Osteocyte (in vitro differentiated cells): ENCODE results near the gene NR2C1. TPM values are rescaled to one million over a fixed set of nuclear protein-coding genes. Genes with fewer than 3 reads are reported as not detected.

Experiments used
- DNase-seq: peaks from one replicate; pipeline ENCODE4 v3.0.0; 2021; ENCODE audit warnings: mixed read lengths; ENCODE audit not compliant: unreplicated experiment; ENCODE audit errors: extremely low spot score
- H3K27ac Mint-ChIP-seq: one replicate; pipeline ENCODE4 v1.8.0; 2021; ENCODE audit warnings: mild to moderate bottlenecking, mixed read lengths; ENCODE audit not compliant: unreplicated experiment
- H3K27me3 Mint-ChIP-seq: one replicate; pipeline ENCODE4 v1.8.0; 2021; ENCODE audit warnings: mixed read lengths; ENCODE audit not compliant: unreplicated experiment
- H3K36me3 Mint-ChIP-seq: one replicate; pipeline ENCODE4 v1.8.0; 2021; ENCODE audit warnings: mixed read lengths; ENCODE audit not compliant: unreplicated experiment
- H3K4me1 Mint-ChIP-seq: one replicate; pipeline ENCODE4 v1.8.0; 2021; ENCODE audit warnings: mixed read lengths; ENCODE audit not compliant: unreplicated experiment
- H3K4me3 Mint-ChIP-seq: one replicate; pipeline ENCODE4 v1.8.0; 2021; ENCODE audit warnings: mild to moderate bottlenecking, moderate library complexity, mixed read lengths; ENCODE audit not compliant: unreplicated experiment
- H3K9me3 Mint-ChIP-seq: one replicate; pipeline ENCODE4 v1.8.0; 2021; ENCODE audit warnings: mixed read lengths; ENCODE audit not compliant: unreplicated experiment
- total RNA-seq: library from RNA; stranded (reverse); gene quantifications from 2 replicates; pipeline ENCODE4 v1.2.1, GENCODE V29; 2021
- TF ChIP-seq, protein P1 (sequence below): fragments of 200-600 bp; sonication (generic); IDR thresholded peaks from 2 replicates; pipeline ENCODE4 v1.5.0; 2021; ENCODE audit warnings: antibody characterized with exemption, mild to moderate bottlenecking, moderate library complexity

Gene NR2C1
- total RNA-seq, 1 donor from 2014 or later: 50.0 TPM

DNA sequence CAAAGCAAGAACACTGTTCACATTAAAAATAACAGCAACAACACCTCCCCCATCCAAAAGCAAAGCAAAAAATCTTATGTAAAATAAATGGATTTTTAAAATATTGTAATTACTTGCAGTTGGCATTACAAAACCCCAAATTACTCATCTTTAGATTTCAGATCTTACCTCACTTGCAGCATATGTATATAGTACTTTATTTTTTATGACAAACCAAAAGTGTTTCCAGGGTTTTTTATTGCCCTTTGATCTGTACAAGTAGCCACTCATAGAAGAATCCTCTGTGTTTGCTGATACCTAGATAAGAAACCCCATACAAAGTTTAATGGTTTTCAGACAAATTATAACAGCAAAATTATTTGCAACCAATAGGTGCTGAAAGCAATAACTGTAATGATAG is 12.2 kb upstream of the NR2C1 start:
- Mint-ChIP-seq H3K27me3 (no peaks in the 10 kb centered on the region), H3K36me3 (peaks cover 20% of the 10 kb centered on the region), H3K9me3 (no peaks in the 10 kb centered on the region), H3K27ac (no peak overlapping the region), H3K4me3 (no peak overlapping the region), H3K4me1 (peaks cover 28% of the 10 kb centered on the region)
- no peak for DNase-seq
- TF ChIP-seq, protein P1, sequence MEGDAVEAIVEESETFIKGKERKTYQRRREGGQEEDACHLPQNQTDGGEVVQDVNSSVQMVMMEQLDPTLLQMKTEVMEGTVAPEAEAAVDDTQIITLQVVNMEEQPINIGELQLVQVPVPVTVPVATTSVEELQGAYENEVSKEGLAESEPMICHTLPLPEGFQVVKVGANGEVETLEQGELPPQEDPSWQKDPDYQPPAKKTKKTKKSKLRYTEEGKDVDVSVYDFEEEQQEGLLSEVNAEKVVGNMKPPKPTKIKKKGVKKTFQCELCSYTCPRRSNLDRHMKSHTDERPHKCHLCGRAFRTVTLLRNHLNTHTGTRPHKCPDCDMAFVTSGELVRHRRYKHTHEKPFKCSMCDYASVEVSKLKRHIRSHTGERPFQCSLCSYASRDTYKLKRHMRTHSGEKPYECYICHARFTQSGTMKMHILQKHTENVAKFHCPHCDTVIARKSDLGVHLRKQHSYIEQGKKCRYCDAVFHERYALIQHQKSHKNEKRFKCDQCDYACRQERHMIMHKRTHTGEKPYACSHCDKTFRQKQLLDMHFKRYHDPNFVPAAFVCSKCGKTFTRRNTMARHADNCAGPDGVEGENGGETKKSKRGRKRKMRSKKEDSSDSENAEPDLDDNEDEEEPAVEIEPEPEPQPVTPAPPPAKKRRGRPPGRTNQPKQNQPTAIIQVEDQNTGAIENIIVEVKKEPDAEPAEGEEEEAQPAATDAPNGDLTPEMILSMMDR: no peak

DNA sequence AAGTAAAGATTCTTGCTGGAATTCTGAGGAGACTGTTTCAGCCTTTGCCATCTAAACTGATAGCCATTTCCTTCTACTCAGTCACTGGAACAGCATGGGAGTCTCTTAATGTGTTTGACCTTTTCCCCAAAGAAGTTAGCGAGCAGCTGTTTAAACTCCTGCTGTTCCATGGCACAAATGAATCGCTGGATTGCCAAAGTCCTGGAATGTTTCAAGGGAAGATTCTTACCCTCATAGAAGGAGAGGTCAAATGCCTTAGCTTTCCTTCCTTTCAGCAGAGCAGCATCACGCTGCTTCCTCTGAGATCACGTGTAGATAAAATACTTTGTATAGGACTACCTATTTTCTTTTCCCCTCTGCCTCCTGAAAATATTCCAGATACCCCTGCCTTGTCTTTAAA is 10.5 kb upstream of the NR2C1 start:
- peaks cover 27% of the 10 kb centered on the region for H3K4me1 Mint-ChIP-seq
- no peaks in the 10 kb centered on the region for H3K27me3 Mint-ChIP-seq
- peaks cover 8% of the 10 kb centered on the region for H3K36me3 Mint-ChIP-seq
- no peaks in the 10 kb centered on the region for H3K9me3 Mint-ChIP-seq
- DNase-seq: no peak
- TF ChIP-seq, protein P1: no peak
- no peak overlapping the region for H3K4me3 Mint-ChIP-seq
- H3K27ac Mint-ChIP-seq: peak overlapping the region; percentile 80

DNA sequence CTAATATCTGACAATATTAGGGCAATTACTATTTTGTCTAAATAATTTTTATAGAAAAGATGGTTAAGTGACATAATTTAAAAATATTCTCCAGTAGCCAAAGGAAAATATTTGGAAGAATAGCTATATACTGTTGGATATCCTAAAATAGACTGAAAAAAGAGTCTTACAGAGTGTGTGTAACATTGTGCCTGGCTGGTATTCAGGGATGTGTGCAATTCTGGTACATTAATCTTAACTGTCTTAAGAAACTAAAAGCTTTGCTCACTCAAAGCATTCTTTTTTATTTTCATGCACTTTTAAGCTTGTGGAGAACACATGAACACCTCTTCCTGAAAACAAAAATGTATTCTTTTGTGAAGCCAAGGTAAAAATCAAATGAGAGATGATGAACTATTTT is 10.1 kb upstream of the NR2C1 start:
- TF ChIP-seq, protein P1: no peak
- peaks cover 22% of the 10 kb centered on the region for H3K4me1 Mint-ChIP-seq
- H3K4me3 Mint-ChIP-seq: no peak overlapping the region
- H3K27ac Mint-ChIP-seq: peak overlapping the region; percentile 80
- DNase-seq: no peak
- peaks cover 5% of the 10 kb centered on the region for H3K36me3 Mint-ChIP-seq
- H3K27me3 Mint-ChIP-seq: no peaks in the 10 kb centered on the region
- H3K9me3 Mint-ChIP-seq: no peaks in the 10 kb centered on the region

DNA sequence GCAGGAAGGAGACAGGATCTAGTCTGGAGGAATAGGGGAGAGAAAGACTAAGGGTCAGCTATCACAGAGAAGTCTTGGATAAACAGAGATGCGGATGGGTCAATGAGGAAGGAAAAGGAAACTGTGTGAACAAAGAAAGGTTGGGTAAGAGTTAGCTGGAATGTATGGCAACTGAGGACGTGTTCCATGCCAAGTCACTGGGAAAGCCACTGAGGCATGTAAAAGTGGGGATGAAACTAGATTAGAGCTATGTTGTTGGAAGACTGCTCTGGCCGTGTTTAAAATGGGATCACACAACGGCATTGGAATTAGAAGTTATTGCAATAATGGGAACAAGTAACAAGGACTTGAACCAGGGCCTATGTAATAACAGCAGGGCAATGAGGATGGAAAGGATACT is 3.9 kb upstream of the NR2C1 start:
- Mint-ChIP-seq H3K4me3 (no peak overlapping the region), H3K9me3 (no peaks in the 10 kb centered on the region), H3K36me3 (peaks cover 4% of the 10 kb centered on the region), H3K4me1 (peaks cover 15% of the 10 kb centered on the region), H3K27ac (no peak overlapping the region), H3K27me3 (no peaks in the 10 kb centered on the region)
- TF ChIP-seq, protein P1: no peak
- DNase-seq: no peak

DNA sequence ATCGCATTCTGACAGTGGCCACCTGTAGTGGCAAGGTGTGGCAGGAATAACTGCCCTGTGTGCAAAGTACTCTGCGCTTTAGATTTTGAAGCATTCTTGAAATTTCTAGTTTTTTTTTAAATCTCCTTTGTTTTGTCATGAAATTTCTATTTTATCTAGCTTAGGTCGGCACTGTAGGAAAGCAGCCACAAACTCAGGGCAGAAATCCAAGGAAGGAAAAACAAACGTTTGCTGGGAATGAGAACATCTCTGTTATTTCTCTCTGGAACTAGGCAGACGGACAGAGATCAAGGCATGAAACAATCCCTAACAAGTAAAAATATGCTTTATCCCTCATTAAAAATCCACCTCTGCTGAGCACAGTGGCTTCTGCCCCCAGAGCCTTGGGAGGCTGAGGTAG is 1.3 kb upstream of the NR2C1 start:
- H3K4me3 Mint-ChIP-seq: no peak overlapping the region
- no peak for DNase-seq

More for the DNA sequence above, 1.3 kb upstream of the NR2C1 start:
- Mint-ChIP-seq H3K36me3 (no peaks in the 10 kb centered on the region), H3K9me3 (no peaks in the 10 kb centered on the region), H3K27me3 (no peaks in the 10 kb centered on the region), H3K27ac (peak overlapping the region; percentile 74), H3K4me1 (peaks cover 22% of the 10 kb centered on the region)
- TF ChIP-seq, protein P1: no peak
